Thyroid gland (tissue), 4 donors: Measurements from ENCODE around the gene GALR3.

ENCODE experiments used
- POLR2A ChIP-seq, 2 donors: fragments of 450-650 bp; IDR thresholded peaks; one replicate each; pipeline ENCODE4 v1.6.1; 2017; ENCODE audit warnings: antibody characterized with exemption in 2 of 2, mild to moderate bottlenecking in 2 of 2, moderate library complexity in 1 of 2
- TF ChIP-seq, protein P1 (sequence below), 6 experiments: fragments of 200-600 bp in 3 of 6; fragments of 450-650 bp in 3 of 6; sonication (generic) in 3 of 6; IDR thresholded peaks; one replicate each; pipeline ENCODE4 v1.5.1; 2016 to 2019; ENCODE audit warnings: antibody characterized with exemption in 6 of 6, mild to moderate bottlenecking in 2 of 6, inconsistent platforms in 1 of 6, moderate library complexity in 1 of 6

DNA sequence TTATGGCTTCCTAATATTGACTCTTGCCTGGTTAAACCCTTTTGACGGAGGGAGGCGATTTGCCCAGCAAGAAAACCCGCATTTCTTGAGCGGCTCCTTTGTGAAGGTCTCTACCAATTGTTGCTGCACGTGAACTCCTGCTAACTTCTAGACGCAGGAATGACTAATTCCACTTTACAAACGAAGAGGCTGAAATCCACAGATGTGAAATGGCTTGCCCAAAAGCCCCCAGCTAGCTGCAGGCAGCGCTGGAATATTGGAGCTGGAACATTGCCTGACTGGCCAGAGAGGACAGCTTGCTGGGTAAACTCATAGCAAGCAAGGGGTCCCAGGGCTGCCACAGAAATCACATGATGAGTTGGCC, 14.9 kb upstream of the GALR3 start:
- TF ChIP-seq, protein P1, sequence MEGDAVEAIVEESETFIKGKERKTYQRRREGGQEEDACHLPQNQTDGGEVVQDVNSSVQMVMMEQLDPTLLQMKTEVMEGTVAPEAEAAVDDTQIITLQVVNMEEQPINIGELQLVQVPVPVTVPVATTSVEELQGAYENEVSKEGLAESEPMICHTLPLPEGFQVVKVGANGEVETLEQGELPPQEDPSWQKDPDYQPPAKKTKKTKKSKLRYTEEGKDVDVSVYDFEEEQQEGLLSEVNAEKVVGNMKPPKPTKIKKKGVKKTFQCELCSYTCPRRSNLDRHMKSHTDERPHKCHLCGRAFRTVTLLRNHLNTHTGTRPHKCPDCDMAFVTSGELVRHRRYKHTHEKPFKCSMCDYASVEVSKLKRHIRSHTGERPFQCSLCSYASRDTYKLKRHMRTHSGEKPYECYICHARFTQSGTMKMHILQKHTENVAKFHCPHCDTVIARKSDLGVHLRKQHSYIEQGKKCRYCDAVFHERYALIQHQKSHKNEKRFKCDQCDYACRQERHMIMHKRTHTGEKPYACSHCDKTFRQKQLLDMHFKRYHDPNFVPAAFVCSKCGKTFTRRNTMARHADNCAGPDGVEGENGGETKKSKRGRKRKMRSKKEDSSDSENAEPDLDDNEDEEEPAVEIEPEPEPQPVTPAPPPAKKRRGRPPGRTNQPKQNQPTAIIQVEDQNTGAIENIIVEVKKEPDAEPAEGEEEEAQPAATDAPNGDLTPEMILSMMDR (IDR thresholded peaks at IDR 0.05), result no peak
- no peak for TF ChIP-seq POLR2A (IDR thresholded peaks at IDR 0.05)
